K562 (cell line): ENCODE data around the gene VPS13D. TPM values are rescaled to one million over a fixed set of nuclear protein-coding genes. Genes with fewer than 3 reads are reported as not detected.

Experiments
- ATAC-seq: fragments of 200-7000 bp; cut with Tn5 transposase; 3 replicates; pipeline ENCODE4 v1.9.1; 2020; ENCODE audit warnings: moderate library complexity
- BruUV-seq: library from RNA; stranded (reverse); fragments of 400-500 nt; replicated peaks from 2 replicates; lab custom pipeline; 2021; lab: Mats Ljungman, UMichigan
- CTCF ChIA-PET: fragments of 300-600 bp; formaldehyde crosslinking; extraction: SDS; loops from one replicate; lab custom pipeline; 2021; ENCODE audit warnings: low intra/inter-chr PET ratio; lab: Yijun Ruan, JAX
- POLR2A ChIA-PET: fragments of 300-600, 350-650 bp; sonication (Branson Sonifier 250); formaldehyde crosslinking; extraction: SDS; loops from one replicate; lab custom pipeline; 2021; ENCODE audit warnings: antibody characterized with exemption, inconsistent platforms; lab: Yijun Ruan, JAX
- DNase-seq, 4 experiments: peaks; one replicate each; pipeline versions ENCODE4 v3.0.0 to v3.0.0-alpha.2; 2011 to 2018; ENCODE audit warnings: low spot score in 3 of 4, mixed read lengths in 3 of 4; ENCODE audit errors: extremely low read depth in 1 of 4
- FAIRE-seq: peaks from 2 replicates; lab custom pipeline; 2011; peaks lifted over from hg19 to GRCh38; lab: Jason Lieb, UNC
- H2AFZ ChIP-seq: 2 replicates; pipeline ENCODE4 v1.6.0; 2011; ENCODE audit warnings: low read depth, low read length, control low read depth, inconsistent platforms
- H3K27ac ChIP-seq: fragments of 200-600 bp; 3 replicates; pipeline ENCODE4 v1.8.0; 2011; ENCODE audit warnings: low read depth, mild to moderate bottlenecking, control low read depth, inconsistent platforms, low read length, moderate library complexity, mixed read lengths; ENCODE audit errors: extremely low read depth
- H3K27me3 ChIP-seq, 2 experiments: fragments of 300-600 bp in 1 of 2; 2 replicates in 1 of 2; 3 replicates in 1 of 2; pipeline versions ENCODE4 v1.6.0 to v1.8.0; 2011; ENCODE audit warnings: inconsistent platforms in 2 of 2, low read length in 2 of 2, mild to moderate bottlenecking in 1 of 2, mixed read lengths in 1 of 2, moderate library complexity in 1 of 2; ENCODE audit not compliant: control insufficient read depth in 2 of 2, insufficient read depth in 2 of 2
- H3K36me3 ChIP-seq: fragments of 300-600 bp; 3 replicates; pipeline ENCODE4 v1.8.0; 2011; ENCODE audit warnings: mild to moderate bottlenecking, low read length, inconsistent platforms; ENCODE audit not compliant: control insufficient read depth, insufficient read depth
- H3K4me1 ChIP-seq, 2 experiments: fragments of 200-600 bp in 1 of 2; replicated peaks in 1 of 2; 2 replicates in 1 of 2; 3 replicates in 1 of 2; pipeline versions ENCODE4 v1.5.1 to v1.8.0; 2011; ENCODE audit warnings: inconsistent platforms in 2 of 2, low read length in 2 of 2, mild to moderate bottlenecking in 1 of 2, mixed read lengths in 1 of 2, moderate library complexity in 1 of 2; ENCODE audit not compliant: control insufficient read depth in 2 of 2, insufficient read depth in 2 of 2
- H3K4me2 ChIP-seq: 2 replicates; pipeline ENCODE4 v1.6.1; 2011; ENCODE audit warnings: low read length, control low read depth, inconsistent platforms, mixed read lengths; ENCODE audit not compliant: insufficient read depth
- H3K4me3 ChIP-seq: fragments of 200-600 bp; sonication (generic), shearing (Covaris generic); 2 replicates; pipeline ENCODE4 v1.5.1; 2016; ENCODE audit warnings: control low read depth, inconsistent platforms
- H3K79me2 ChIP-seq: fragments of 200-600 bp; 3 replicates; pipeline ENCODE4 v1.8.0; 2011; ENCODE audit warnings: low read length, inconsistent platforms; ENCODE audit not compliant: control insufficient read depth, insufficient read depth
- H3K9ac ChIP-seq, 2 experiments: 2 replicates each; pipeline versions ENCODE4 v1.6.0 to v1.6.1; 2011; ENCODE audit warnings: low read depth in 2 of 2, low read length in 2 of 2, control low read depth in 1 of 2, inconsistent platforms in 1 of 2, mild to moderate bottlenecking in 1 of 2, mixed read lengths in 1 of 2; ENCODE audit not compliant: insufficient read depth in 1 of 2
- H3K9me1 ChIP-seq: one replicate; pipeline ENCODE4 v1.6.0; 2011; ENCODE audit warnings: inconsistent platforms, mild to moderate bottlenecking, low read length, moderate library complexity; ENCODE audit not compliant: control insufficient read depth, insufficient read depth
- H3K9me3 ChIP-seq: replicated peaks from 2 replicates; pipeline ENCODE4 v1.5.1; 2011; ENCODE audit warnings: low read depth, low read length, inconsistent platforms; ENCODE audit not compliant: control insufficient read depth, insufficient read depth
- H4K20me1 ChIP-seq: replicated peaks from 2 replicates; pipeline ENCODE4 v1.6.1; 2011; ENCODE audit warnings: low read length, inconsistent platforms, mixed read lengths; ENCODE audit not compliant: control insufficient read depth, insufficient read depth
- CBFA2T3 ChIP-seq: fragments of 450-650 bp; IDR thresholded peaks from 2 replicates; pipeline ENCODE4 v1.6.1; 2017
- HDAC3 ChIP-seq: fragments of 450-650 bp; IDR thresholded peaks from 2 replicates; pipeline ENCODE4 v1.6.1; 2018; ENCODE audit warnings: borderline replicate concordance, mild to moderate bottlenecking, moderate library complexity; ENCODE audit not compliant: partially characterized antibody
- MAZ ChIP-seq, 2 experiments: fragments of 450-650 bp in 1 of 2; sonication (generic) in 1 of 2; formaldehyde crosslinking; IDR thresholded peaks in 1 of 2; conservative IDR thresholded peaks in 1 of 2; 2 replicates each; pipeline versions ENCODE4 v1.4.0 to v1.5.0; 2020; ENCODE audit warnings: mild to moderate bottlenecking in 1 of 2, missing genetic modification reagents in 1 of 2
- NFE2 ChIP-seq: IDR thresholded peaks from 2 replicates; pipeline ENCODE4 v1.6.1; 2014; ENCODE audit warnings: antibody characterized with exemption, low read depth
- ZNF592 ChIP-seq: fragments of 450-650 bp; IDR thresholded peaks from 2 replicates; pipeline ENCODE4 v1.6.1; 2017; ENCODE audit warnings: antibody characterized with exemption, mild to moderate bottlenecking
- WGBS: fragments of 100-300 bp; shearing (Covaris generic); methylation state at CpG from one replicate; pipeline ENCODE4 v1.1.6; 2016; ENCODE audit warnings: low coverage, mixed read lengths; ENCODE audit not compliant: insufficient coverage; ENCODE audit errors: missing lambda C conversion rate; 5-methylcytosine and 5-hydroxymethylcytosine counted together
- in situ Hi-C: fragments of 300-500 bp; cut with MboI; formaldehyde crosslinking; loops from 4 replicates; pipeline ENCODE4 v1.15.0; 2018; ENCODE audit warnings: inconsistent platforms, mixed read lengths
- intact Hi-C: fragments of 100-400 bp; cut with micrococcal nuclease; formaldehyde crosslinking; loops from 2 replicates; pipeline ENCODE4 v1.14.2; 2022
- polyA plus RNA-seq, 8 experiments: library from polyadenylated mRNA; depleted of rRNA in 4 of 8; stranded (reverse) in 5 of 8; unstranded in 3 of 8; fragments of >200 nt; fragmentation: Nextera tagmentation in 2 of 8; fragmentation: Illumina TruSeq in 1 of 8; extraction: Ambion mirVana in 2 of 8; extraction: Trizol in 1 of 8; gene quantifications; 2 replicates each; pipeline versions ENCODE4 v1.2.1 to v1.2.3, GENCODE V29; 2011 to 2014; ENCODE audit warnings: inconsistent platforms in 1 of 8, missing spikeins in 1 of 8
- total RNA-seq, 7 experiments: library from RNA; depleted of rRNA in 6 of 7; stranded (reverse); fragments of >200 nt in 6 of 7; fragmentation: Illumina TruSeq in 2 of 7; extraction: Trizol in 2 of 7; gene quantifications; 2 replicates each; pipeline versions ENCODE4 v1.2.1 to v1.2.3, GENCODE V29; 2011 to 2021; ENCODE audit warnings: low replicate concordance in 1 of 7

VPS13D gene
- total and polyA plus RNA-seq, 9 of the 15 experiments (the other 6 are each of a cell fraction or from before 2014, with no cell fraction given), result 6.1 to 51.5 (median 38.5) TPM

GRCh38 chr1:12466816-12467215, 237.0 kb downstream of the VPS13D start (continued):
- peak; percentile 47; the same call in 1 of the 2 replicates for TF ChIP-seq ZNF592
- peak; percentile 39; the same call in 1 of the 2 replicates for TF ChIP-seq CBFA2T3

GRCh38 chr1:12467570-12468286, 237.9 kb downstream of the VPS13D start:
- no peak for DNase-seq
- ChIA-PET CTCF (no interaction called here), POLR2A (interaction anchor here (1.0 to 3.4 kb wide), 3 partner anchors 8 to 21 kb away, joined by 4 to 15 read pairs (median 9); no protein-coding TSS in a partner anchor)
- ATAC-seq, result no peak
- no peaks in the 10 kb centered on the region for H3K79me2 ChIP-seq
- peaks cover 45 to 78% of the 10 kb centered on the region in 2 experiments for H3K4me1 ChIP-seq
- H4K20me1 ChIP-seq, result no peaks in the 10 kb centered on the region
- H3K27ac ChIP-seq, result peak overlapping the region; percentile 13; the same call in 2 of the 3 replicates
- H3K36me3 ChIP-seq, result peaks cover 29% of the 10 kb centered on the region
- TF ChIP-seq NFE2, result no peak
- TF ChIP-seq HDAC3, result no peak
- TF ChIP-seq MAZ (CRISPR knock-in tag; conservative IDR thresholded peaks at IDR 0.05 in 1 of 2, IDR thresholded peaks at IDR 0.05 in 1 of 2), result 0 out of 4 replicates have a peak, but pooled peaks of 1 of the 2 experiments have one; percentile 25
- in situ Hi-C loops, result no loop called here
- no peaks in the 10 kb centered on the region for H3K27me3 ChIP-seq
- no peak overlapping the region for H3K4me2 ChIP-seq
- no TSS peak for BruUV-seq
- H3K9me1 ChIP-seq, result no peaks in the 10 kb centered on the region
- no peak overlapping the region for H2AFZ ChIP-seq
- WGBS, result 55% methylated on average over 6 of the region's 6 CpGs
- no peak overlapping the region for H3K4me3 ChIP-seq
- H3K9me3 ChIP-seq, result no peaks in the 10 kb centered on the region
- H3K9ac ChIP-seq, result peak overlapping the region in 1 of 2 experiments; percentile 1; a peak in 1 of 4 replicates
- intact Hi-C loops, result no loop called here
- FAIRE-seq, result no peak
